Keratinocyte (primary cell): ENCODE results near the gene WRAP73.

Experiments
- EZH2 ChIP-seq: IDR thresholded peaks from one replicate; pipeline ENCODE4 v1.6.1; 2012; ENCODE audit warnings: inconsistent platforms, mild to moderate bottlenecking, low read length, moderate library complexity
- TF ChIP-seq, protein P1 (sequence below), 3 experiments: IDR thresholded peaks in 1 of 3; conservative IDR thresholded peaks in 1 of 3; optimal IDR thresholded peaks in 1 of 3; 2 replicates in 2 of 3; 3 replicates in 1 of 3; pipeline versions ENCODE3 to v1.5.1; 2011; ENCODE audit warnings: low read length in 3 of 3, mild to moderate bottlenecking in 3 of 3, moderate library complexity in 2 of 3, control low read depth in 1 of 3, inconsistent platforms in 1 of 3; ENCODE audit not compliant: insufficient read depth in 2 of 3; ENCODE audit errors: extremely low read depth in 1 of 3

DNA sequence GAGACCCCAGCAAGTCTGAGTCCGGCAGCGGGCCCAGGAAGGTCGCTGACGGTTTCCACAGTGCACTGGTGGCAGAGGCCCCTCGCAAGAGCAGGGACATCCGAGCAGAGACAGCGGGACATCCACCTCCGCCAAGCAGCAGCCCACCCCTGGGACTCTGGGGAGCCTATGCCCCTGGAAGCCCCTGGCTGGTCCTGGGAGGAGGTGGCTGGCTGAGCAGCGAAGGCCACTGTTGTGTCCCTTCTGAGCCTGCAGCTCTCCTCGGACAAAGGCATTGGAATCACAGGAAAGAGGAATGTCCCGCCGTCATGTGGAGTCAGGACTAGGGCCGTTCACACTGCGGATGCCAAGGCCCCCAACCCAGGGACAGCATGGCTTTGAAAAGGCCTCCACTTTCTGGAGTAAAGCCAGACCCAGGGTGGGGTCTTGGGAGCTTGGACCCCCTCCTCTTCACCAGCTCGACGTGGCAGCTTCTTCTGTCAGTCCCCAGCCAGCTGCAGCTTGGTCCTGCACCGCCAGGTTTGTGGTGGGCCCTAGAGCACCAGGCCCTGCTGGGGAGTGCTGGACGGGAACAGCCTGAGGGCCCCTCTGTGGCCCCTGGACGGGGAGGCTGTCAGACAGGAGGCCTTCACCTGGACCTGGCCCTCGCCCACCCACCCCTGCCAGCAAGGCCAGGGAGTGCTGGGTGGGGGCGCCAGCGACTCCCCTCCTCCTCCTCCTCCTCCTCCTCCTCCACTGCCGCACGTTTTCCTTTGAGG lies 40.0 kb downstream of the WRAP73 start:
- TF ChIP-seq, protein P1, sequence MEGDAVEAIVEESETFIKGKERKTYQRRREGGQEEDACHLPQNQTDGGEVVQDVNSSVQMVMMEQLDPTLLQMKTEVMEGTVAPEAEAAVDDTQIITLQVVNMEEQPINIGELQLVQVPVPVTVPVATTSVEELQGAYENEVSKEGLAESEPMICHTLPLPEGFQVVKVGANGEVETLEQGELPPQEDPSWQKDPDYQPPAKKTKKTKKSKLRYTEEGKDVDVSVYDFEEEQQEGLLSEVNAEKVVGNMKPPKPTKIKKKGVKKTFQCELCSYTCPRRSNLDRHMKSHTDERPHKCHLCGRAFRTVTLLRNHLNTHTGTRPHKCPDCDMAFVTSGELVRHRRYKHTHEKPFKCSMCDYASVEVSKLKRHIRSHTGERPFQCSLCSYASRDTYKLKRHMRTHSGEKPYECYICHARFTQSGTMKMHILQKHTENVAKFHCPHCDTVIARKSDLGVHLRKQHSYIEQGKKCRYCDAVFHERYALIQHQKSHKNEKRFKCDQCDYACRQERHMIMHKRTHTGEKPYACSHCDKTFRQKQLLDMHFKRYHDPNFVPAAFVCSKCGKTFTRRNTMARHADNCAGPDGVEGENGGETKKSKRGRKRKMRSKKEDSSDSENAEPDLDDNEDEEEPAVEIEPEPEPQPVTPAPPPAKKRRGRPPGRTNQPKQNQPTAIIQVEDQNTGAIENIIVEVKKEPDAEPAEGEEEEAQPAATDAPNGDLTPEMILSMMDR (optimal IDR thresholded peaks at IDR 0.05 in 1 of 3, IDR thresholded peaks at IDR 0.05 in 1 of 3, conservative IDR thresholded peaks at IDR 0.05 in 1 of 3; ENCODE audit: extremely low read depth in 1 of 3, insufficient read depth in 2 of 3, low read length in 3 of 3) = no peak
- no peak for TF ChIP-seq EZH2
